IMR-90 (cell line): ENCODE measurements around the gene RBBP7. TPM values are rescaled to one million over a fixed set of nuclear protein-coding genes. Genes with fewer than 3 reads are reported as not detected.

Experiments
- ATAC-seq: fragments of 200-7000 bp; cut with Tn5 transposase; 2 replicates; pipeline ENCODE4 v1.9.1; 2020; ENCODE audit warnings: low read depth, mild to moderate bottlenecking, moderate library complexity
- BruUV-seq: library from RNA; stranded (reverse); fragments of 400-500 nt; replicated peaks from 2 replicates; lab custom pipeline; 2021; lab: Mats Ljungman, UMichigan
- CTCF ChIA-PET: fragments of 300-600 bp; formaldehyde crosslinking; extraction: SDS; loops from one replicate; lab custom pipeline; 2021; ENCODE audit warnings: antibody characterized with exemption; lab: Yijun Ruan, JAX
- POLR2A ChIA-PET: fragments of 300-600 bp; sonication (Branson Sonifier 250); formaldehyde crosslinking; loops from one replicate; lab custom pipeline; 2022; ENCODE audit warnings: antibody characterized with exemption; ENCODE audit not compliant: unreplicated experiment; lab: Charles Lee
- DNase-seq: peaks from one replicate; pipeline ENCODE4 v3.0.0; 2013
- H2AFZ ChIP-seq: replicated peaks from 2 replicates; pipeline ENCODE3; 2013; ENCODE audit warnings: low read length, mild to moderate bottlenecking; ENCODE audit not compliant: poor library complexity
- H2AK5ac ChIP-seq: 2 replicates; pipeline ENCODE4 v1.6.1; 2013; ENCODE audit warnings: low read depth, low read length, inconsistent platforms
- H2AK9ac ChIP-seq: replicated peaks from 2 replicates; pipeline ENCODE3; 2013; ENCODE audit warnings: mild to moderate bottlenecking, low read depth, low read length, moderate library complexity; ENCODE audit not compliant: poor library complexity
- H2BK120ac ChIP-seq: 2 replicates; pipeline ENCODE4 v1.6.1; 2013; ENCODE audit warnings: low read depth, low read length, inconsistent platforms
- H2BK15ac ChIP-seq: 3 replicates; pipeline ENCODE4 v1.6.1; 2013; ENCODE audit warnings: low read depth, low read length, inconsistent platforms
- H2BK20ac ChIP-seq: 2 replicates; pipeline ENCODE4 v1.6.1; 2013; ENCODE audit warnings: low read depth, mild to moderate bottlenecking, inconsistent platforms, low read length, moderate library complexity
- H2BK5ac ChIP-seq: 2 replicates; pipeline ENCODE4 v1.6.1; 2013; ENCODE audit warnings: mild to moderate bottlenecking, low read depth, low read length, inconsistent platforms; ENCODE audit not compliant: poor library complexity, severe bottlenecking
- H3K14ac ChIP-seq: replicated peaks from 2 replicates; pipeline ENCODE4 v1.6.1; 2013; ENCODE audit warnings: low read depth, low read length, inconsistent platforms
- H3K18ac ChIP-seq: 2 replicates; pipeline ENCODE4 v1.6.1; 2013; ENCODE audit warnings: low read depth, low read length, control low read depth
- H3K23ac ChIP-seq: 2 replicates; pipeline ENCODE4 v1.6.1; 2013; ENCODE audit warnings: low read depth, low read length, inconsistent platforms
- H3K27ac ChIP-seq: 2 replicates; pipeline ENCODE4 v1.5.1; 2013; ENCODE audit warnings: mild to moderate bottlenecking, control low read depth, low read length; ENCODE audit not compliant: insufficient read depth
- H3K27me3 ChIP-seq: 2 replicates; pipeline ENCODE4 v1.6.1; 2013; ENCODE audit warnings: low read length; ENCODE audit not compliant: control insufficient read depth, insufficient read depth
- H3K36me3 ChIP-seq: 2 replicates; pipeline ENCODE4 v1.6.1; 2013; ENCODE audit warnings: low read length, mixed read lengths; ENCODE audit not compliant: control insufficient read depth, insufficient read depth
- H3K4ac ChIP-seq: 2 replicates; pipeline ENCODE4 v1.6.1; 2013; ENCODE audit warnings: low read depth, low read length, inconsistent platforms
- H3K4me1 ChIP-seq: 2 replicates; pipeline ENCODE4 v1.6.1; 2013; ENCODE audit warnings: low read length, mixed read lengths; ENCODE audit not compliant: control insufficient read depth, insufficient read depth
- H3K4me2 ChIP-seq: 2 replicates; pipeline ENCODE4 v1.6.1; 2013; ENCODE audit warnings: low read depth, mild to moderate bottlenecking, control low read depth, low read length, moderate library complexity
- H3K4me3 ChIP-seq: 2 replicates; pipeline ENCODE4 v1.5.1; 2013; ENCODE audit warnings: low read depth, mild to moderate bottlenecking, control low read depth, low read length, moderate library complexity; ENCODE audit not compliant: insufficient read depth
- H3K56ac ChIP-seq: 2 replicates; pipeline ENCODE4 v1.6.1; 2013; ENCODE audit warnings: low read length, inconsistent platforms; ENCODE audit not compliant: insufficient read depth; ENCODE audit errors: extremely low read depth
- H3K79me1 ChIP-seq, 2 experiments: 2 replicates each; pipeline ENCODE4 v1.6.1; 2013; ENCODE audit warnings: low read length in 2 of 2, inconsistent platforms in 1 of 2, low read depth in 1 of 2
- H3K9ac ChIP-seq: 2 replicates; pipeline ENCODE4 v1.6.1; 2013; ENCODE audit warnings: low read depth, low read length, control low read depth
- H3K9me1 ChIP-seq: 2 replicates; pipeline ENCODE4 v1.6.1; 2013; ENCODE audit warnings: low read length, inconsistent platforms; ENCODE audit not compliant: insufficient read depth
- H3K9me3 ChIP-seq: 2 replicates; pipeline ENCODE4 v1.6.1; 2013; ENCODE audit warnings: low read length; ENCODE audit not compliant: control insufficient read depth, insufficient read depth
- H4K20me1 ChIP-seq: 2 replicates; pipeline ENCODE4 v1.6.1; 2013; ENCODE audit warnings: low read length, inconsistent platforms; ENCODE audit not compliant: insufficient read depth
- H4K5ac ChIP-seq: 2 replicates; pipeline ENCODE4 v1.6.1; 2013; ENCODE audit warnings: mild to moderate bottlenecking, low read depth, low read length, control low read depth
- H4K8ac ChIP-seq, 2 experiments: 2 replicates each; pipeline ENCODE4 v1.6.1; 2013; ENCODE audit warnings: low read depth in 2 of 2, low read length in 2 of 2, control low read depth in 1 of 2, inconsistent platforms in 1 of 2
- H4K91ac ChIP-seq: 2 replicates; pipeline ENCODE4 v1.6.1; 2013; ENCODE audit warnings: low read depth, low read length, inconsistent platforms; ENCODE audit not compliant: insufficient read depth
- BHLHE40 ChIP-seq: fragments of 150-350 bp; IDR thresholded peaks from 2 replicates; pipeline ENCODE4 v1.6.1; 2016; ENCODE audit warnings: mild to moderate bottlenecking, low read depth, low read length
- CEBPB ChIP-seq: IDR thresholded peaks from 2 replicates; pipeline ENCODE4 v1.6.1; 2012; ENCODE audit warnings: low read depth, low read length, improper control_type of control experiment
- CHD1 ChIP-seq: IDR thresholded peaks from 2 replicates; pipeline ENCODE4 v1.6.1; 2012; ENCODE audit warnings: low read depth, low read length, improper control_type of control experiment
- ELK1 ChIP-seq: fragments of 150-350 bp; IDR thresholded peaks from 2 replicates; pipeline ENCODE4 v1.6.1; 2016; ENCODE audit warnings: low read depth, mild to moderate bottlenecking, low read length, moderate library complexity, borderline replicate concordance
- FOS ChIP-seq: fragments of 150-350 bp; IDR thresholded peaks from 2 replicates; pipeline ENCODE4 v1.6.1; 2016; ENCODE audit warnings: low read depth, low read length
- MAFK ChIP-seq: IDR thresholded peaks from 2 replicates; pipeline ENCODE4 v1.6.1; 2012; ENCODE audit warnings: low read depth, low read length, improper control_type of control experiment
- MAZ ChIP-seq: IDR thresholded peaks from 2 replicates; pipeline ENCODE4 v1.6.1; 2012; ENCODE audit warnings: low read depth, mild to moderate bottlenecking, low read length, improper control_type of control experiment, moderate library complexity, borderline replicate concordance
- MXI1 ChIP-seq: IDR thresholded peaks from 2 replicates; pipeline ENCODE4 v1.6.1; 2012; ENCODE audit warnings: low read depth, mild to moderate bottlenecking, low read length, moderate library complexity, borderline replicate concordance
- NFE2L2 ChIP-seq: fragments of 150-350 bp; IDR thresholded peaks from 2 replicates; pipeline ENCODE4 v1.6.1; 2016; ENCODE audit warnings: low read depth, mild to moderate bottlenecking, low read length
- POLR2A ChIP-seq: IDR thresholded peaks from 2 replicates; pipeline ENCODE4 v1.6.1; 2012; ENCODE audit warnings: mild to moderate bottlenecking, low read depth, low read length
- RAD21 ChIP-seq: IDR thresholded peaks from 2 replicates; pipeline ENCODE4 v1.6.1; 2012; ENCODE audit warnings: low read length, improper control_type of control experiment
- RCOR1 ChIP-seq: IDR thresholded peaks from 2 replicates; pipeline ENCODE4 v1.6.1; 2012; ENCODE audit warnings: mild to moderate bottlenecking, low read length, improper control_type of control experiment; ENCODE audit not compliant: insufficient replicate concordance
- RFX5 ChIP-seq: IDR thresholded peaks from 2 replicates; pipeline ENCODE4 v1.8.0; 2012; ENCODE audit warnings: low read depth, mild to moderate bottlenecking, low read length, moderate library complexity
- SMC3 ChIP-seq: fragments of 150-350 bp; IDR thresholded peaks from 2 replicates; pipeline ENCODE4 v1.6.1; 2016; ENCODE audit warnings: low read depth, mild to moderate bottlenecking, antibody characterized with exemption, low read length, moderate library complexity
- USF2 ChIP-seq: fragments of 150-350 bp; IDR thresholded peaks from 2 replicates; pipeline ENCODE4 v1.6.1; 2017; ENCODE audit warnings: mild to moderate bottlenecking, antibody characterized with exemption, low read length, low read depth
- WGBS, 2 experiments: methylation state at CpG; one replicate each; pipeline versions ENCODE4 v1.1.5 to v1.1.7; 2013; ENCODE audit warnings: missing lambda C conversion rate in 2 of 2; ENCODE audit not compliant: insufficient read length in 1 of 2; ENCODE audit errors: extremely low coverage in 2 of 2; 5-methylcytosine and 5-hydroxymethylcytosine counted together
- dilution Hi-C: fragments of 300-500 bp; cut with HindIII; formaldehyde crosslinking; loops from one replicate; pipeline ENCODE4 v1.14.3; 2018; ENCODE audit warnings: low sequenced_read_pairs; ENCODE audit not compliant: unreplicated experiment
- in situ Hi-C: fragments of 300-500 bp; cut with MboI; formaldehyde crosslinking; loops from 3 replicates; pipeline ENCODE4 v1.14.3; 2019; ENCODE audit warnings: low sequenced_read_pairs, inconsistent platforms, mixed read lengths
- intact Hi-C: fragments of 100-400 bp; cut with micrococcal nuclease; formaldehyde crosslinking; loops from 2 replicates; pipeline ENCODE4 v1.10.0; 2022
- polyA plus RNA-seq, 3 experiments: library from polyadenylated mRNA; depleted of rRNA; stranded (reverse); fragments of >200 nt; gene quantifications; 2 replicates each; pipeline ENCODE4 v1.2.3, GENCODE V29; 2012; ENCODE audit warnings: low replicate concordance in 1 of 3
- total RNA-seq: library from RNA; depleted of rRNA; stranded (reverse); fragments of >200 nt; gene quantifications from 2 replicates; pipeline ENCODE4 v1.2.3, GENCODE V29; 2012
- TF ChIP-seq, protein P1 (sequence below): conservative IDR thresholded peaks from 2 replicates; pipeline ENCODE4 v1.5.1; 2012; ENCODE audit warnings: mild to moderate bottlenecking, low read depth, low read length, improper control_type of control experiment

Gene RBBP7
- total and polyA plus RNA-seq, 2 of the 4 experiments (the other 2 are of a cell fraction) = 147 to 149 TPM

DNA sequence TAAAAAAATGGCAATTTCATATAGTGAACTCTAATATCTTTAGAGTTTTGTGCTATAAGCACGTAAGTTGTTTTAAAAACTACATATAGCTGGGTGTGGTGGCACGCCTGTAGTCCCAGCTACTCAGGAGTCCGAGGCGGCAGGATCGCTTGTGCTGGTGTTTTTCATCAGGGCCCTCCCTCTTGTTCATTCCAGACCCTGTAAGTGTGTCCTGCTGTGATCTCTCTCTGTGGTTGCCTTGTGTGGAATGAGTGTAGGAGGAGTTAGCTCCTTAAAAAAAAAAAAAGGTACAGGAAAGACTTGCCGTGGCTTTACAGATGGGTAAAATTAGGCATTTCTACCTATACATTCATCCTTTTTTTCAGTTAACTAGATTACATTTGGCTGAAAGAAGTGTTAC is 35.4 kb downstream of the RBBP7 start:
- Histone ChIP-seq H3K27me3 (no peaks in the 10 kb centered on the region), H4K5ac (no peak overlapping the region), H3K36me3 (peaks cover 24% of the 10 kb centered on the region), H2BK120ac (no peak overlapping the region), H2AK9ac (no peak overlapping the region), H3K79me1 (peaks cover 0 to 7% of the 10 kb centered on the region in 2 experiments; a peak in 1 of 4 replicates), H3K14ac (no peak overlapping the region), H3K23ac (no peak overlapping the region), H3K18ac (no peak overlapping the region), H3K9ac (no peak overlapping the region), H3K9me3 (no peaks in the 10 kb centered on the region), H3K4me2 (no peak overlapping the region), H3K4ac (no peak overlapping the region), H4K91ac (no peak overlapping the region), H3K27ac (no peak overlapping the region), H2AK5ac (no peak overlapping the region), H3K4me1 (peaks cover 14% of the 10 kb centered on the region), H4K20me1 (no peaks in the 10 kb centered on the region), H3K56ac (no peak overlapping the region), H3K4me3 (no peak overlapping the region), H2AFZ (no peak overlapping the region), H4K8ac (no peak overlapping the region), H2BK15ac (no peak overlapping the region), H3K9me1 (peaks cover 5% of the 10 kb centered on the region; the same call in 1 of the 2 replicates), H2BK5ac (no peak overlapping the region), H2BK20ac (no peak overlapping the region)
- no peak for DNase-seq
- no CpG with 5 or more reads among the region's 6 CpGs for WGBS, 2 experiments
- BruUV-seq = no TSS peak
- ATAC-seq = no peak
- dilution Hi-C loops (no loop called here), in situ Hi-C loops (loop anchor here (25.0 kb wide), 1 partner anchor 852 kb away; no protein-coding TSS in a partner anchor), intact Hi-C loops (no loop called here)
- POLR2A ChIA-PET = no interaction called here
- CTCF ChIA-PET = interaction anchor here (0.8 kb wide), 1 partner anchor 9 kb away, joined by 3 read pairs; no protein-coding TSS in a partner anchor
- TF ChIP-seq CHD1 (no peak), CEBPB (no peak), POLR2A (no peak), USF2 (no peak), SMC3 (no peak), MXI1 (no peak), ELK1 (no peak), RCOR1 (no peak), BHLHE40 (no peak), RFX5 (no peak), RAD21 (no peak), MAFK (no peak), MAZ (no peak), NFE2L2 (no peak), FOS (no peak)
- TF ChIP-seq, protein P1, sequence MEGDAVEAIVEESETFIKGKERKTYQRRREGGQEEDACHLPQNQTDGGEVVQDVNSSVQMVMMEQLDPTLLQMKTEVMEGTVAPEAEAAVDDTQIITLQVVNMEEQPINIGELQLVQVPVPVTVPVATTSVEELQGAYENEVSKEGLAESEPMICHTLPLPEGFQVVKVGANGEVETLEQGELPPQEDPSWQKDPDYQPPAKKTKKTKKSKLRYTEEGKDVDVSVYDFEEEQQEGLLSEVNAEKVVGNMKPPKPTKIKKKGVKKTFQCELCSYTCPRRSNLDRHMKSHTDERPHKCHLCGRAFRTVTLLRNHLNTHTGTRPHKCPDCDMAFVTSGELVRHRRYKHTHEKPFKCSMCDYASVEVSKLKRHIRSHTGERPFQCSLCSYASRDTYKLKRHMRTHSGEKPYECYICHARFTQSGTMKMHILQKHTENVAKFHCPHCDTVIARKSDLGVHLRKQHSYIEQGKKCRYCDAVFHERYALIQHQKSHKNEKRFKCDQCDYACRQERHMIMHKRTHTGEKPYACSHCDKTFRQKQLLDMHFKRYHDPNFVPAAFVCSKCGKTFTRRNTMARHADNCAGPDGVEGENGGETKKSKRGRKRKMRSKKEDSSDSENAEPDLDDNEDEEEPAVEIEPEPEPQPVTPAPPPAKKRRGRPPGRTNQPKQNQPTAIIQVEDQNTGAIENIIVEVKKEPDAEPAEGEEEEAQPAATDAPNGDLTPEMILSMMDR = no peak
